ENCODE data around the gene PRCP.
A peak's percentile ranks its signal among the peaks of the same experiment; 100 is the strongest.

DNA sequence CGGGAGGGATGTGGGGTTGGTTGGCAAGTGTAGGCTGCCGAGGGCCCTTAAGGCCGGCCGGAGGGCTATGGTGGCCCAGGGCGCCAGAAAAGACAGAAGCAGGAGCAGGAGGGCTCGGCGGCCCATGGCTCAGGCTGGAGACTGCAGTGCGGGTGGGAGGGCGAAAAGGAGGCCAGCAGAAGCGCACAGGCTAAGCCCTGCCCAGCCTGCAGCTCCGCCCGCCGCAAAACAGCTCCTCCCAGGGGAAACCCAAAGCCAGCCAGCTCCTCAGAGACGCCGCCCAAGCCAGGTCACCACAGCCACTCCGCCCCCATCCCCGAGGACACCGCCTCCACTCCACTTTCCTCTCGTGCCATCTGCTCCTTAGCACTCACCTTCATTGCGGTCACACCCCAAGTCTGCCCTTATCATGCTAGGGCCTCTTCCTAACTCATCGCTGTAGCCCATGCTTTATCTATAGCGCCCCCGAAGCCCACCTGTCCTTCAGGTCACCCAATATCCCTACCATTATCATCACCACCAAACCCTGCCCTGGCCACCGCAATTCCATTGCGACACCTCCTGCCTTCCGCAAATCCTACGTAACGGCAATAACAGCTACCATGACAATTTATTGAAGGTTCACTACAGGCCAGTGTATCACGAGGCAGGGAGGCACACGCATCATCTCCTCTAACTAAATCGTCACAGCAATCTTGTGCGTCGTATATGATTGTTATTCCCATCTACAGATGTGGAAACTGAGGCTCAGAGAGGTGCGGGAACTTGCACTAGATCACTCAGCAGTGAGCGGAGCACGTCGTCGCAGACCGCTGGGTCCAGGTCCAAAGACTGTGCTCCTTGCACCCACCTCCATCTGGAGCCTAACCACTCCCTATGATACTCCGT lies at the start of gene PRCP:
- TF ChIP-seq, protein P1, sequence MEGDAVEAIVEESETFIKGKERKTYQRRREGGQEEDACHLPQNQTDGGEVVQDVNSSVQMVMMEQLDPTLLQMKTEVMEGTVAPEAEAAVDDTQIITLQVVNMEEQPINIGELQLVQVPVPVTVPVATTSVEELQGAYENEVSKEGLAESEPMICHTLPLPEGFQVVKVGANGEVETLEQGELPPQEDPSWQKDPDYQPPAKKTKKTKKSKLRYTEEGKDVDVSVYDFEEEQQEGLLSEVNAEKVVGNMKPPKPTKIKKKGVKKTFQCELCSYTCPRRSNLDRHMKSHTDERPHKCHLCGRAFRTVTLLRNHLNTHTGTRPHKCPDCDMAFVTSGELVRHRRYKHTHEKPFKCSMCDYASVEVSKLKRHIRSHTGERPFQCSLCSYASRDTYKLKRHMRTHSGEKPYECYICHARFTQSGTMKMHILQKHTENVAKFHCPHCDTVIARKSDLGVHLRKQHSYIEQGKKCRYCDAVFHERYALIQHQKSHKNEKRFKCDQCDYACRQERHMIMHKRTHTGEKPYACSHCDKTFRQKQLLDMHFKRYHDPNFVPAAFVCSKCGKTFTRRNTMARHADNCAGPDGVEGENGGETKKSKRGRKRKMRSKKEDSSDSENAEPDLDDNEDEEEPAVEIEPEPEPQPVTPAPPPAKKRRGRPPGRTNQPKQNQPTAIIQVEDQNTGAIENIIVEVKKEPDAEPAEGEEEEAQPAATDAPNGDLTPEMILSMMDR (IDR thresholded peaks at IDR 0.05; ENCODE audit: extremely low read depth in 1 of 2, insufficient read depth in 1 of 2, low read depth in 1 of 2, low read length in 2 of 2), result no peak
- TF ChIP-seq EZH2 (IDR thresholded peaks at IDR 0.05; ENCODE audit: borderline replicate concordance, low read depth, low read length, severe bottlenecking) (no peak), POLR2AphosphoS5 (IDR thresholded peaks at IDR 0.05; ENCODE audit: insufficient read depth, low read depth, low read length) (no peak), POLR2A (IDR thresholded peaks at IDR 0.05; ENCODE audit: low read depth, low read length) (peak; percentile 96), GATA2 (IDR thresholded peaks at IDR 0.05; ENCODE audit: insufficient read depth, insufficient read length, low read depth, low read length) (no peak), MYC (IDR thresholded peaks at IDR 0.05; ENCODE audit: low read depth, low read length) (no peak), FOS (IDR thresholded peaks at IDR 0.05; ENCODE audit: borderline replicate concordance, insufficient read depth, low read length) (no peak), JUN (IDR thresholded peaks at IDR 0.05; ENCODE audit: borderline replicate concordance, insufficient read depth, insufficient read length, low read depth) (no peak)
- TF ChIP-seq, protein P2, sequence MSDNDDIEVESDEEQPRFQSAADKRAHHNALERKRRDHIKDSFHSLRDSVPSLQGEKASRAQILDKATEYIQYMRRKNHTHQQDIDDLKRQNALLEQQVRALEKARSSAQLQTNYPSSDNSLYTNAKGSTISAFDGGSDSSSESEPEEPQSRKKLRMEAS (IDR thresholded peaks at IDR 0.05; ENCODE audit: insufficient read depth, insufficient read length), result no peak

Data from endothelial cell of umbilical vein (primary cell).